NCI-H1048 (cell line): ENCODE results near the gene CSPG4.
"Not testable (repeated sequence)": the region's sequence is repeated elsewhere in the genome, so short reads cannot be mapped to it uniquely, and the experiment has no call there.

Source experiments
- DNase-seq: peaks from one replicate; lab custom pipeline; 2025; lab: John Stamatoyannopoulos, UW

The CSPG4 gene

GRCh38 chr15:75725006-75725718 lies 12.5 kb upstream of the CSPG4 start:
- no peak for DNase-seq

- peak; percentile 1 for DNase-seq
These were observed 11.4 kb upstream of the CSPG4 start for GRCh38 chr15:75723847-75724660.

- no peak for DNase-seq
These were observed 10.7 kb upstream of the CSPG4 start for GRCh38 chr15:75723171-75723846.

- DNase-seq = no peak
These were observed 9.5 kb upstream of the CSPG4 start for GRCh38 chr15:75721923-75722870.

- no peak for DNase-seq
These were observed 8.9 kb upstream of the CSPG4 start for GRCh38 chr15:75721480-75721922.

- peak; percentile 7 for DNase-seq
These were observed 8.3 kb upstream of the CSPG4 start for GRCh38 chr15:75720787-75721479.

GRCh38 chr15:75720297-75720696 lies 7.6 kb upstream of the CSPG4 start:
- no peak for DNase-seq

GRCh38 chr15:75718328-75718727 lies 5.7 kb upstream of the CSPG4 start:
- no peak for DNase-seq

GRCh38 chr15:75717001-75717400 lies 4.4 kb upstream of the CSPG4 start:
- DNase-seq = not testable (repeated sequence)

- DNase-seq = not testable (repeated sequence)
These were observed 3.8 kb upstream of the CSPG4 start for GRCh38 chr15:75716249-75716950.

- not testable (repeated sequence) for DNase-seq
These were observed 2.7 kb upstream of the CSPG4 start for GRCh38 chr15:75715312-75715832.

GRCh38 chr15:75714195-75714594 lies 1.5 kb upstream of the CSPG4 start:
- no peak for DNase-seq

GRCh38 chr15:75713338-75713895 lies 769 bp upstream of the CSPG4 start:
- no peak for DNase-seq

GRCh38 chr15:75711495-75711894 lies 1.2 kb downstream of the CSPG4 start:
- DNase-seq = not testable (repeated sequence)

- DNase-seq = not testable (repeated sequence)
These were observed 1.8 kb downstream of the CSPG4 start for GRCh38 chr15:75710874-75711273.

GRCh38 chr15:75709458-75709857 lies 3.2 kb downstream of the CSPG4 start:
- DNase-seq = not testable (repeated sequence)

- DNase-seq = no peak
These were observed 6.0 kb downstream of the CSPG4 start for GRCh38 chr15:75706682-75706954.

GRCh38 chr15:75705854-75706681 lies 6.6 kb downstream of the CSPG4 start:
- no peak for DNase-seq

- DNase-seq = not testable (repeated sequence)
These were observed 7.3 kb downstream of the CSPG4 start for GRCh38 chr15:75705375-75705774.
